Left lung (tissue), 10 donors: ENCODE results near the gene ENTPD5. TPM values are rescaled to one million over a fixed set of nuclear protein-coding genes. Genes with fewer than 3 reads are reported as not detected.

ENCODE experiments used
- ATAC-seq: fragments of 200-7000 bp; cut with Tn5 transposase; one replicate; pipeline ENCODE4 v1.9.1; 2020; ENCODE audit warnings: moderate library complexity
- DNase-seq, 4 donors: peaks; one replicate each; pipeline ENCODE4 v3.0.0-alpha.2; 2013 to 2020
- H3K27ac ChIP-seq, 2 donors: fragments of 200-600 bp; sonication (generic) in 1 of 2; one replicate each; pipeline versions ENCODE4 v1.5.0 to v1.8.0; 2020 to 2021
- H3K27me3 ChIP-seq, 2 donors: fragments of 200-600 bp; sonication (generic) in 1 of 2; one replicate each; pipeline versions ENCODE4 v1.5.0 to v1.8.0; 2020 to 2021
- H3K36me3 ChIP-seq, 2 donors: fragments of 200-600 bp; sonication (generic) in 1 of 2; one replicate each; pipeline versions ENCODE4 v1.5.0 to v1.8.0; 2020 to 2021
- H3K4me1 ChIP-seq, 2 donors: fragments of 200-600 bp; one replicate each; pipeline ENCODE4 v1.8.0; 2021
- H3K4me3 ChIP-seq, 2 donors: fragments of 200-600 bp; sonication (generic) in 1 of 2; one replicate each; pipeline versions ENCODE4 v1.5.0 to v1.8.0; 2020 to 2021; ENCODE audit warnings: mild to moderate bottlenecking in 1 of 2
- H3K9me3 ChIP-seq, 2 donors: fragments of 200-600 bp; sonication (generic) in 1 of 2; one replicate each; pipeline versions ENCODE4 v1.5.0 to v1.8.0; 2020 to 2021
- intact Hi-C, 2 donors: fragments of 100-400 bp; cut with DNase I; formaldehyde crosslinking; loops; one replicate each; pipeline versions ENCODE4 v1.11.2 to v1.14.2; 2022
- polyA plus RNA-seq, 6 donors: library from polyadenylated mRNA; unstranded; fragments of 120-200 nt; gene quantifications; one replicate each; pipeline ENCODE4 v1.2.1, GENCODE V29; 2013; ENCODE audit not compliant: insufficient read length in 6 of 6
- total RNA-seq, 2 donors: library from RNA; stranded (reverse); fragmentation: NEBNext Ultra II Directional; extraction: Animal tissue kit (Norgen Biotek cat#: 25700); gene quantifications; one replicate each; pipeline ENCODE4 v1.2.1, GENCODE V29; 2021
- TF ChIP-seq, protein P1 (sequence below), 2 donors: fragments of 200-600 bp; sonication (generic) in 1 of 2; IDR thresholded peaks; one replicate each; pipeline versions ENCODE4 v1.5.0 to v1.8.0; 2021; ENCODE audit warnings: antibody characterized with exemption in 2 of 2
- donor health status: DM: no; HTN: yes; CAD: no.
- donor health status: DM: no; HTN: no; CAD: no.

Gene ENTPD5
- total and polyA plus RNA-seq, 8 donors = 16.0 to 18.7 (median 17.9) TPM

DNA sequence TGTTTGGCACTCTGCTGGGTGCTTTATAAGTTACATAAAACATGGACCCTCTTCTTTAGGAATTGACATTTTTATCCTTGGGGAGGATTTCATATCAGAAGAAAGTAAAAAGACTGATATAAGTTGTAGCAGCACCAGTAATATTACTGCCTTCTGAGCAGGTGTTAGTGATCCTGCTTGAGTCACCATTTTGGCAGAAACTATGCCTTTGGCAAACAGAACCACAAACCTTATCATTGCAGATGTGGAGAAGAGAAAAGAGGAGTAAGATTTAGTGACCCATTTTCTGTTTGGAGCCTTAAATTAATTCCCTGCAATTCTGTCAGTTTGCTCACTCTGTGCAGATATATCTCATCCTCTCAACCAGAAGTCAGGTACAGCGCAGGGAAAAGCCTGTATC is 109.4 kb downstream of the ENTPD5 start:
- Histone ChIP-seq H3K4me3 (no peak overlapping the region), H3K27ac (no peak overlapping the region), H3K36me3 (peaks cover 2 to 98% of the 10 kb centered on the region in 2 donors), H3K4me1 (no peaks in the 10 kb centered on the region), H3K9me3 (no peaks in the 10 kb centered on the region), H3K27me3 (no peaks in the 10 kb centered on the region)
- ATAC-seq (no peak), DNase-seq (no peak)
- intact Hi-C loops = no loop called here
- TF ChIP-seq, protein P1, sequence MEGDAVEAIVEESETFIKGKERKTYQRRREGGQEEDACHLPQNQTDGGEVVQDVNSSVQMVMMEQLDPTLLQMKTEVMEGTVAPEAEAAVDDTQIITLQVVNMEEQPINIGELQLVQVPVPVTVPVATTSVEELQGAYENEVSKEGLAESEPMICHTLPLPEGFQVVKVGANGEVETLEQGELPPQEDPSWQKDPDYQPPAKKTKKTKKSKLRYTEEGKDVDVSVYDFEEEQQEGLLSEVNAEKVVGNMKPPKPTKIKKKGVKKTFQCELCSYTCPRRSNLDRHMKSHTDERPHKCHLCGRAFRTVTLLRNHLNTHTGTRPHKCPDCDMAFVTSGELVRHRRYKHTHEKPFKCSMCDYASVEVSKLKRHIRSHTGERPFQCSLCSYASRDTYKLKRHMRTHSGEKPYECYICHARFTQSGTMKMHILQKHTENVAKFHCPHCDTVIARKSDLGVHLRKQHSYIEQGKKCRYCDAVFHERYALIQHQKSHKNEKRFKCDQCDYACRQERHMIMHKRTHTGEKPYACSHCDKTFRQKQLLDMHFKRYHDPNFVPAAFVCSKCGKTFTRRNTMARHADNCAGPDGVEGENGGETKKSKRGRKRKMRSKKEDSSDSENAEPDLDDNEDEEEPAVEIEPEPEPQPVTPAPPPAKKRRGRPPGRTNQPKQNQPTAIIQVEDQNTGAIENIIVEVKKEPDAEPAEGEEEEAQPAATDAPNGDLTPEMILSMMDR (IDR thresholded peaks at IDR 0.05) = no peak

Other genes with a start within 250 kb of the ENTPD5 start
- gene PTGR2, start 167.5 kb downstream of the ENTPD5 start, total RNA-seq = 1 to 10 TPM; 9.9 to 10.0 TPM
- 10 to 100 TPM; 10.1 to 17.2 (median 12.2) TPM for gene PTGR2, start 167.5 kb downstream of the ENTPD5 start, polyA plus RNA-seq
- gene ZNF410, start 132.4 kb downstream of the ENTPD5 start, total RNA-seq = 10 to 100 TPM; 38.7 to 41.6 TPM
- gene ZNF410, start 132.4 kb downstream of the ENTPD5 start, polyA plus RNA-seq = 10 to 100 TPM; 46.0 to 55.6 (median 51.5) TPM
- gene FAM161B, start 69.2 kb downstream of the ENTPD5 start, total RNA-seq = 1 to 10 TPM; 3.0 to 3.9 TPM
- 10 to 100 TPM; 10.7 to 14.2 (median 13.7) TPM for gene FAM161B, start 69.2 kb downstream of the ENTPD5 start, polyA plus RNA-seq
- 10 to 100 TPM; 17.8 to 18.5 TPM for gene COQ6, start 69.0 kb downstream of the ENTPD5 start, total RNA-seq
- gene COQ6, start 69.0 kb downstream of the ENTPD5 start, polyA plus RNA-seq = 10 to 100 TPM; 30.3 to 38.0 (median 31.8) TPM
- 1 to 10 TPM; 2.2 to 5.1 TPM for gene BBOF1, start 61 bp upstream of the ENTPD5 start, total RNA-seq
- 10 to 100 TPM; 11.1 to 36.3 (median 15.4) TPM for gene BBOF1, start 61 bp upstream of the ENTPD5 start, polyA plus RNA-seq
- 10 to 100 TPM; 23.0 to 62.4 TPM for gene ALDH6A1, start 65.2 kb upstream of the ENTPD5 start, total RNA-seq
- 10 to 100 TPM; 23.6 to 37.1 (median 29.0) TPM for gene ALDH6A1, start 65.2 kb upstream of the ENTPD5 start, polyA plus RNA-seq
- 10 to 100 TPM; 10.1 to 12.0 TPM for gene LIN52, start 65.7 kb upstream of the ENTPD5 start, total RNA-seq
- 10 to 100 TPM; 13.3 to 16.7 (median 16.1) TPM for gene LIN52, start 65.7 kb upstream of the ENTPD5 start, polyA plus RNA-seq
- gene VSX2, start 220.2 kb upstream of the ENTPD5 start, total RNA-seq = not detected
- not detected for gene VSX2, start 220.2 kb upstream of the ENTPD5 start, polyA plus RNA-seq